HG03460 (cell line): ENCODE data around the gene PTPRK.
A peak's percentile ranks its signal among the peaks of the same experiment; 100 is the strongest.

Experiments used
- ATAC-seq: cut with Tn5 transposase; IDR thresholded peaks from one replicate; pipeline ENCODE4 v1.9.1; 2021; ENCODE audit not compliant: unreplicated experiment

Gene PTPRK

GRCh38 chr6:128520436-128521281 lies at the start of gene PTPRK:
PTPRK (minus strand) TSS chr6:128520599; CDS start chr6:128520358, 241 bp downstream.
- peak; percentile 76 for ATAC-seq

GRCh38 chr6:128567029-128567428 lies 46.6 kb upstream of the PTPRK start:
- no peak for ATAC-seq

GRCh38 chr6:128560966-128561365 lies 40.6 kb upstream of the PTPRK start:
- ATAC-seq: no peak

- ATAC-seq: no peak
Measured at GRCh38 chr6:128558924-128559323, 38.5 kb upstream of the PTPRK start.

GRCh38 chr6:128558021-128558420 lies 37.6 kb upstream of the PTPRK start:
- no peak for ATAC-seq

GRCh38 chr6:128557081-128557480 lies 36.7 kb upstream of the PTPRK start:
- no peak for ATAC-seq

DNA sequence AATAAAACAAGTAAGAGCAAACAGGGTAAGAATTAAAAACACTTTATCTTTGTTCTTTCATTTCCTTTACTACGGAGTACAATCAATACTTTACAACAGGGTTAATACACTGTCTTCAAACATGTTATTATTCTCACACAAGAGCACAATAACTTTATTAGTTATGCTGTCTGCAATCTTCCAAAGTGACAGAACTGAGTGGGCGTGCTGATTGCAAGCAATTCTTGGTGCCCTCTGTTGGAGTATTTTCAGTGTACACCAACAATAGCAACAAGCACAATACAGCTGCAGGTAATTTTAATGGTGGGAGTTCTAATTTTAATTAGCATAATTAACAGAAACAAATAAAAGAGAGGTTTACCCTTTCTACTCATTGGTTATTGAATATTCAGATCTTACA lies 33.9 kb upstream of the PTPRK start:
- no peak for ATAC-seq

- ATAC-seq: no peak
Measured at GRCh38 chr6:128541261-128541660, 20.9 kb upstream of the PTPRK start.

GRCh38 chr6:128538763-128539162 lies 18.4 kb upstream of the PTPRK start:
- ATAC-seq: no peak

GRCh38 chr6:128532827-128533226 lies 12.4 kb upstream of the PTPRK start:
- peak; percentile 67 for ATAC-seq

DNA sequence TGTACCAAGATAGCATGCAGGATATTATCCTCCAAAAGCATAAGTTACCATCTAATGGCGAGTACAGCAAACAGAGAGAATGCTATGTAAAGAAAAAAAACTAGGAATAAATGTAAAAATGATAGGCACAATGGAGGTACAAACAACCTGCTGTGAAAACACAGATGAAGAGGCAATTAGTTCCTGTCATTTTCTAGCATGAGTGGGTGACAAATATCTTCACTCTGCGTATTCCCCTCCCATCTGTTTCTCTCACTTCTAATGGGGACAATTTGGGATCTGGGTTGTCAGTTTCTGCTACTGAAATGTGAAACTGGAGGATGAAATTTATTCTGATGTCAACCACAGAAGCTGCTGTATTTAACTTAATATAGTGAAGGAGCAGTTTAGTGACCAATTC lies 11.7 kb upstream of the PTPRK start:
- ATAC-seq: peak; percentile 13

DNA sequence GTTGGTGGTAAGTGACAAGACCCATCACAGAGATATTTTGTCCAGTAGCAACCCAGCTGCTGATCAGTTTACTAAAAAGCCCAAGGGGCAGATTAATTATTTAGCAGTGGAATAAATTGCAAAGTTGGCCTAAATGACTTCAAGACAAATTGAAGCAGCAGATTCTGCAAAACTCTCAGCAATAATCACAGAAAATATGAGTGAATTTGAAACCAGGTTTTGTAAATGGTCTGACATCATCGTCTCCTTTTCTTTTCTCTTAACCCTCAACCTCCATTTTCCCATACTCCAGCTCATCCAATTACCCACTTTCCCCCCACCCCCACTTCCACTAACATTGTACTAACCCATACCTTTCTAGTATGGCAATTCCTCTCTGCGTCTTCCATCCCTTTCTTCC lies 11.3 kb upstream of the PTPRK start:
- ATAC-seq: no peak

- ATAC-seq: no peak
Measured at GRCh38 chr6:128528241-128528640, 7.8 kb upstream of the PTPRK start.

DNA sequence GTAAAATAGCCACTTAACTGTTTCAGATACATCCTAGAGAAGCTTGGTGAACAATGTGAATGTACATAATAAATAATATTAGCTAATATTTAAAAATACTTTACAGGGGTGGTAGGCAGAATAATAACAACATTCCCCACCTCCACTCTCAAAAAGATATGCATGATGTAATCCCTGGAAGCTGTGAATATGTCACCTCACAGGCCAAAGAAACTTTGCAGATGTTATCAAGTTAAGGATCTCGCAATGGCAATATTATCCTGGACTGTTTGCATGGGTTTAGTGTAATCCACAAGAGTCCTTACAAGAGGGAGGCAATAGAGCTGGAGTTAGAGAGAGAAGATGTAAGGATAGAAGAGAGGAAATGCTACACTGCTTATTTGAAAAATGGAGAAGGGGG lies 7.0 kb upstream of the PTPRK start:
- no peak for ATAC-seq

DNA sequence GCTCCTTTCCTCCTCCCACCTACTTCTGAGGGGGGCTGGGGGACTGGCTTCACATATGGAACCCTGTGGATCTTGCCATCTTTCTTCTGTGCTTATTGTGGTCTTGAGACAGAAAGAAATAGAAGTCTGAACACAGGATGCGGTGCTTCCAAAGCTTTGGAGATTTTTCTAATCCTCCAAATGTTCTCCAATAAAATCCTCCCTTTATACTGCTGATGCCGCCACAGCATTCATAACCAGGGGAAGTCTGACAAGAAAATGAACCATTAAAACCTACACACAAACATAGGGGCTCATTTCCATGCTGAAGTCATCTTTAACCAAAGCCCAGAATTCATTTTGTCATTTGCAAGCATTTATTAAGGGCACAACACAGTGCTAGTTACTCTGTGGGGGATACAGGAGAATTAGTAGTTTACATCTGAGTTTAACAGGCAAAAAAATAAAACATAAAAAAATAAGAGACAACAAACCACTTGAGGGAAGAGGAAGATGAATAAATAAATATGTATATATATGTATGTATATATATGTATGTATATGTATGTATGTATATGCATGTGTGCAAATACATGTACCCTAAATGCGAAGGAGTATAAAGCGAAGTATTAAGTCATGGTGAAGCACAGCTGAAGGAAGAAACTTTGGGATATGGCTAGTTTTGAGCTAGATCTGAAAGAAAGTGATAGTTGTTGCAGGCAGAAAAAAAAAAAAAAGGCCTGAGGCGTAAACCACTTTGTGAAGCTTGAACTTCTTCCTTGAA lies 5.9 kb upstream of the PTPRK start:
- ATAC-seq: no peak

DNA sequence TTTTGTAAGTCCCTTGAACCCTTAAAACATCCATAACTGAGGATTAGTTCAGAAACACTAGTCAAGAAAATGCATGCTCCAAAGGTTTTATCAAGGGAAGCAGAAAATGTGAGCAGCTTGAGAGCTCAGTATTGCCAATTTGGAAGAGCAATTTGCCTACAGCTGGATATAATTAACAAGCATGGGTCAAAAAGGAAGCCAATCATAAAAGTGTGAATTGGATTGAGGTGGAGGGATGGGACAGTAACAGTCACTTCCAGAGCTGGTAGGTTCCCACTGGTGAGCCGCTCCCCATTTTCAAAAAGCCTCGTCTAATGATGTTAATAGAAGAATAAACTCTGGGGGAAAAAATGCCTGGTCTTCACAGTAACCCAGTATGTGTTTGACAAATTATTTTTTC lies 5.0 kb upstream of the PTPRK start:
- ATAC-seq: no peak

GRCh38 chr6:128521282-128521632 lies 858 bp upstream of the PTPRK start:
- ATAC-seq: no peak

DNA sequence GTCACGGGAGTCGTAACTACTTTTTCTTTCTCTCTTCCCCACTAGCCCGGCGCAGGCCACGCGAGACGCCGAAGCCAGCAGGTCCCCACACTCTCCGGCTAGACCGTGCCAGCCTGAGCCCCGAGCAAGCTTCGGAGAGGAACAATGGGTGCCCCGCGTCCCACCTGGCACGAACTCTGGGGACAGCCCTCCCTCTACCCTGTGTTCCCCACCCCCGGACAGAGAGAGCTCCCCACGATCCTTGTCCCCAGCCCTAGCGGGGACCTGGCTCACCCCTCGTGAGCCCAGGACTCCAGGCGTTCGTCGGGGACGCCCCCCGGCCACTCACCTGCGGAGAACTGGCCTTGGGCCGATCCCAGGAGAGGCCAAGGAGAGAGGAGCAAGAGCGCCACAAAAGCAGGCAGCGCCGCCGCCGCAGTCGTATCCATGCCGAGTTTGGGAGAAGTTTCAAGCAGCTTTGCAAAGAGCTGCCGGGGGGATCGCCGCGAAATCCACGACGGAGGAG lies 416 bp downstream of the PTPRK start:
- peak; percentile 20 for ATAC-seq

GRCh38 chr6:128519132-128519930 lies 1.1 kb downstream of the PTPRK start:
- ATAC-seq: peak; percentile 32

- no peak for ATAC-seq
Measured at GRCh38 chr6:128518434-128519131, 1.8 kb downstream of the PTPRK start.

DNA sequence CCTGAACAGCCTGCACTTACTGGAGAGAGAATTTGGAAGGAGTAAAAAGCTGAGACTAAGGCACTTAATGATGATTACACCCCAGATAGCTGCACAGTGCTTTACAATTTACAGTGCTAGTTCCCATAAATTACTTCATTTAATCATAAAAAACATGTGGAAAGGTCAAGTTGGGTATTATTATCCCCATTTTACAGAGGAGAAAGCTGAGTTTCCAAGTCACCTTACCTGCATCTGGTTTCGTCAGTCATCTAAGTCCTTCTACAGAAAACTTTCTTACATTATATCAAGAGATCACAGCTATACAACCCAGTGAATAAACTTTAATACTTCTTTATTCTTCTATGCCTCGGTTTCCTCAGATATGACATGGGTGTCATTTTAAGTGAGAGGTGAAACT lies 3.3 kb downstream of the PTPRK start:
- ATAC-seq: no peak
